ENCODE measurements around the gene TIMM8A.
A peak's percentile ranks its signal among the peaks of the same experiment; 100 is the strongest.

Gene TIMM8A

GRCh38 chrX:101394372-101394771 lies 45.8 kb upstream of the TIMM8A start:
- Histone ChIP-seq H4K20me1 (ENCODE audit: insufficient read depth, low read length, poor library complexity, severe bottlenecking) (peaks cover 26% of the 10 kb centered on the region), H3K4me2 (ENCODE audit: low read depth, low read length, poor library complexity, severe bottlenecking) (peak overlapping the region; percentile 94), H3K9me3 (ENCODE audit: insufficient read depth, low read depth, low read length) (no peaks in the 10 kb centered on the region), H3K27me3 (ENCODE audit: insufficient read depth, low read length, poor library complexity, severe bottlenecking) (peaks cover 5% of the 10 kb centered on the region), H3K79me2 (ENCODE audit: insufficient read depth, low read length) (peaks cover 37% of the 10 kb centered on the region), H3K36me3 (ENCODE audit: insufficient read depth, low read length) (peaks cover 19% of the 10 kb centered on the region), H3K4me3 (ENCODE audit: low read length, poor library complexity, severe bottlenecking) (peak overlapping the region; percentile 97), H3F3A (ENCODE audit: low read depth) (no peaks in the 10 kb centered on the region), H3K9ac (ENCODE audit: low read depth, low read length, poor library complexity, severe bottlenecking) (no peak overlapping the region), H3K4me1 (ENCODE audit: insufficient read depth, low read length, poor library complexity, severe bottlenecking) (peaks cover 4% of the 10 kb centered on the region), H2AFZ (ENCODE audit: low read length) (no peak overlapping the region), H3K9me2 (replicated peaks; ENCODE audit: low read depth, low read length) (no peaks in the 10 kb centered on the region)
- no peak for TF ChIP-seq EZH2phosphoT487 (IDR thresholded peaks at IDR 0.05; ENCODE audit: borderline replicate concordance)
- TF ChIP-seq CTCF (conservative IDR thresholded peaks at IDR 0.05; ENCODE audit: low read length) = no peak

DNA sequence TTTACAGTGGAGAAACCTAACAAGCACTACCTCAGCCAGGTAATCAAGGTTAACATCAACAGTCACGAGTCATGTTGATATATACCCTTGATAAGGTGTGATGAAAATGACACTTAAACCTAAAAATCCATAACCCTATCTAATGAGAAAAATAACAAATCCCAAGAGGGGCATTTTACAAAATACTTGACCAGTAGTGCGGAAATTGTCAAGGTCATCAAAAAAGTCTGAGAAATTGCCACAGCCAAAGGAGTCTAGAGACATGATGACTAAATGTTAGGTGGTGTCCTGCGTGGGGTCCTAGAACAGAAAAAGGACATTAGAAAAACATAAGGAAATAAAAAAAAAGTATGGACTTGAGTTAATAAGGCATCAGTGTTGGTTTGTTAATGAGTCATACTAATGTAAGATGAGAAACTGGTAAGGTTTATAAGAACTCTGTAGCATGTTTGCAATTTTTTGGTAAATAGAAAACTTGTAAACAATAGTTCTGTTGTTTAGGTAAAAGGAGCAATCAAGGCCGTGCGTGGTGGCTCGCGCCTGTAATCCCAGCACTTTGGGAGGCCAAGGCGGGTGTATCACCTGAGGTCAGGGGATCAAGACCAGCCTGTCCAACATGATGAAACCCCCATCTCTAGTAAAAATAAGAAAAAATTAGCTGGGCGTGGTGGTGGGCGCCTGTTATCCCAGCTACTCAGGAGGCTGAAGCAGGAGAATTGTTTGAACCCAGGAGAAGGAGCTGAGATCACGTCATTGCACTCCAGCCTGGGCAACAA lies 45.2 kb upstream of the TIMM8A start:
- TF ChIP-seq EZH2phosphoT487 (IDR thresholded peaks at IDR 0.05; ENCODE audit: borderline replicate concordance) (no peak), CTCF (conservative IDR thresholded peaks at IDR 0.05; ENCODE audit: low read length) (no peak)
- H3K4me2 ChIP-seq (ENCODE audit: low read depth, low read length, poor library complexity, severe bottlenecking) = peak overlapping the region; percentile 94
- peaks cover 4% of the 10 kb centered on the region for H3K4me1 ChIP-seq (ENCODE audit: insufficient read depth, low read length, poor library complexity, severe bottlenecking)
- no peak overlapping the region for H3K9ac ChIP-seq (ENCODE audit: low read depth, low read length, poor library complexity, severe bottlenecking)
- peaks cover 37% of the 10 kb centered on the region for H3K79me2 ChIP-seq (ENCODE audit: insufficient read depth, low read length)
- peaks cover 19% of the 10 kb centered on the region for H3K36me3 ChIP-seq (ENCODE audit: insufficient read depth, low read length)
- no peak overlapping the region for H2AFZ ChIP-seq (ENCODE audit: low read length)
- no peaks in the 10 kb centered on the region for H3F3A ChIP-seq (ENCODE audit: low read depth)
- no peaks in the 10 kb centered on the region for H3K9me2 ChIP-seq (replicated peaks; ENCODE audit: low read depth, low read length)
- H3K9me3 ChIP-seq (ENCODE audit: insufficient read depth, low read depth, low read length) = no peaks in the 10 kb centered on the region
- H3K27me3 ChIP-seq (ENCODE audit: insufficient read depth, low read length, poor library complexity, severe bottlenecking) = peaks cover 5% of the 10 kb centered on the region
- peaks cover 26% of the 10 kb centered on the region for H4K20me1 ChIP-seq (ENCODE audit: insufficient read depth, low read length, poor library complexity, severe bottlenecking)
- H3K4me3 ChIP-seq (ENCODE audit: low read length, poor library complexity, severe bottlenecking) = peak overlapping the region; percentile 97

DNA sequence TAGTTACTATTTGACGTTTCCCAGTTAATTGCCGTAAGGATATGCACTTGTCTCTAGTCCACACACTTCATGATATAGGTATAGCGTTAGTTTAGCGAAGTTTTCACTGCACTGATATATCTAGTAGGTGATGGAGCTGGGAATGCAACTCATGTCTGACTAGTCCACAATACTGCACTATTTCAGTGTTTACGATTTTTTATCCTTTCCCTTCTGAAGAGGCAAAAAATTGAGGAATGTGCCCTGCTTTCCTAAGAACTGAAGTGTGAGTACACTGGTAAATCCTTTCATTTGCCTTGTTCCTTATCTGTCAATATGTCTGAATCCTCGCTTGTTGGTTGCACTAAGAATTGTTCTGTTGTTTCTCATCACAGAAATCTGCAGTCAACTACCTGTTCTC lies 43.3 kb upstream of the TIMM8A start:
- Histone ChIP-seq H3K36me3 (ENCODE audit: insufficient read depth, low read length) (peaks cover 19% of the 10 kb centered on the region), H3K9me3 (ENCODE audit: insufficient read depth, low read depth, low read length) (no peaks in the 10 kb centered on the region), H3K4me2 (ENCODE audit: low read depth, low read length, poor library complexity, severe bottlenecking) (peak overlapping the region; percentile 94), H3K4me1 (ENCODE audit: insufficient read depth, low read length, poor library complexity, severe bottlenecking) (peaks cover 4% of the 10 kb centered on the region), H3K4me3 (ENCODE audit: low read length, poor library complexity, severe bottlenecking) (peak overlapping the region; percentile 97), H4K20me1 (ENCODE audit: insufficient read depth, low read length, poor library complexity, severe bottlenecking) (peaks cover 26% of the 10 kb centered on the region), H3K9ac (ENCODE audit: low read depth, low read length, poor library complexity, severe bottlenecking) (peak overlapping the region; percentile 92), H3K79me2 (ENCODE audit: insufficient read depth, low read length) (peaks cover 37% of the 10 kb centered on the region), H2AFZ (ENCODE audit: low read length) (no peak overlapping the region), H3F3A (ENCODE audit: low read depth) (no peaks in the 10 kb centered on the region), H3K9me2 (replicated peaks; ENCODE audit: low read depth, low read length) (no peaks in the 10 kb centered on the region), H3K27me3 (ENCODE audit: insufficient read depth, low read length, poor library complexity, severe bottlenecking) (peaks cover 5% of the 10 kb centered on the region)
- TF ChIP-seq CTCF (conservative IDR thresholded peaks at IDR 0.05; ENCODE audit: low read length) = no peak
- no peak for TF ChIP-seq EZH2phosphoT487 (IDR thresholded peaks at IDR 0.05; ENCODE audit: borderline replicate concordance)
